Choroid plexus epithelial cell (primary cell): Measurements from ENCODE around the gene GTSF1L.

Experiments
- DNase-seq: peaks from one replicate; pipeline ENCODE4 v3.0.0-alpha.2; 2010; ENCODE audit warnings: low read depth
- H3K4me3 ChIP-seq: 2 replicates; pipeline ENCODE4 v1.5.1; 2011; ENCODE audit warnings: low read depth, mild to moderate bottlenecking, control low read depth, low read length, moderate library complexity
- TF ChIP-seq, protein P1 (sequence below): conservative IDR thresholded peaks from 2 replicates; pipeline ENCODE4 v1.5.1; 2011; ENCODE audit warnings: low read depth, mild to moderate bottlenecking, control low read depth, inconsistent platforms, low read length, moderate library complexity

The GTSF1L gene

GRCh38 chr20:43717616-43717995 lies 9.2 kb downstream of the GTSF1L start:
- no peak for DNase-seq
- TF ChIP-seq, protein P1, sequence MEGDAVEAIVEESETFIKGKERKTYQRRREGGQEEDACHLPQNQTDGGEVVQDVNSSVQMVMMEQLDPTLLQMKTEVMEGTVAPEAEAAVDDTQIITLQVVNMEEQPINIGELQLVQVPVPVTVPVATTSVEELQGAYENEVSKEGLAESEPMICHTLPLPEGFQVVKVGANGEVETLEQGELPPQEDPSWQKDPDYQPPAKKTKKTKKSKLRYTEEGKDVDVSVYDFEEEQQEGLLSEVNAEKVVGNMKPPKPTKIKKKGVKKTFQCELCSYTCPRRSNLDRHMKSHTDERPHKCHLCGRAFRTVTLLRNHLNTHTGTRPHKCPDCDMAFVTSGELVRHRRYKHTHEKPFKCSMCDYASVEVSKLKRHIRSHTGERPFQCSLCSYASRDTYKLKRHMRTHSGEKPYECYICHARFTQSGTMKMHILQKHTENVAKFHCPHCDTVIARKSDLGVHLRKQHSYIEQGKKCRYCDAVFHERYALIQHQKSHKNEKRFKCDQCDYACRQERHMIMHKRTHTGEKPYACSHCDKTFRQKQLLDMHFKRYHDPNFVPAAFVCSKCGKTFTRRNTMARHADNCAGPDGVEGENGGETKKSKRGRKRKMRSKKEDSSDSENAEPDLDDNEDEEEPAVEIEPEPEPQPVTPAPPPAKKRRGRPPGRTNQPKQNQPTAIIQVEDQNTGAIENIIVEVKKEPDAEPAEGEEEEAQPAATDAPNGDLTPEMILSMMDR, result no peak
- no peak overlapping the region for H3K4me3 ChIP-seq

GRCh38 chr20:43716757-43717615 lies 9.8 kb downstream of the GTSF1L start:
- no peak overlapping the region for H3K4me3 ChIP-seq
- TF ChIP-seq, protein P1, result no peak
- no peak for DNase-seq

- no peak for DNase-seq
- TF ChIP-seq, protein P1, result no peak
- H3K4me3 ChIP-seq, result no peak overlapping the region
Observed at GRCh38 chr20:43716123-43716522, 10.7 kb downstream of the GTSF1L start.

- DNase-seq, result no peak
- TF ChIP-seq, protein P1, result no peak
- no peak overlapping the region for H3K4me3 ChIP-seq
Observed at GRCh38 chr20:43715511-43715910, 11.3 kb downstream of the GTSF1L start.

- DNase-seq, result no peak
- H3K4me3 ChIP-seq, result no peak overlapping the region
- TF ChIP-seq, protein P1, result no peak
Observed at GRCh38 chr20:43715044-43715443, 11.8 kb downstream of the GTSF1L start.

- TF ChIP-seq, protein P1, result no peak
- no peak overlapping the region for H3K4me3 ChIP-seq
- no peak for DNase-seq
Observed at GRCh38 chr20:43711098-43711654, 15.6 kb downstream of the GTSF1L start.
